GM18508 (cell line): ENCODE measurements around the gene SF3B4.
"Not testable (repeated sequence)": the region's sequence is repeated elsewhere in the genome, so short reads cannot be mapped to it uniquely, and the experiment has no call there.

Experiments used
- ATAC-seq: cut with Tn5 transposase; IDR thresholded peaks from one replicate; pipeline ENCODE4 v1.9.1; 2021; ENCODE audit warnings: moderate number of reproducible peaks; ENCODE audit not compliant: insufficient read depth, unreplicated experiment

Gene SF3B4

GRCh38 chr1:149896575-149896974 lies 31.0 kb downstream of the SF3B4 start:
- no peak for ATAC-seq

- ATAC-seq = no peak
Measured at GRCh38 chr1:149888999-149889289, 38.7 kb downstream of the SF3B4 start.

GRCh38 chr1:149888247-149888998 lies 39.2 kb downstream of the SF3B4 start:
- peak; percentile 12 for ATAC-seq

- ATAC-seq = peak; percentile 29
Measured at GRCh38 chr1:149887456-149888246, 40.0 kb downstream of the SF3B4 start.

GRCh38 chr1:149887196-149887455 lies 40.5 kb downstream of the SF3B4 start:
- not testable (repeated sequence) for ATAC-seq

- ATAC-seq = peak; percentile 49
Measured at GRCh38 chr1:149886396-149887195, 41.0 kb downstream of the SF3B4 start.

GRCh38 chr1:149886121-149886395 lies 41.5 kb downstream of the SF3B4 start:
- not testable (repeated sequence) for ATAC-seq

GRCh38 chr1:149885339-149886120 lies 42.1 kb downstream of the SF3B4 start:
- ATAC-seq = no peak

GRCh38 chr1:149884433-149885338 lies 42.9 kb downstream of the SF3B4 start:
- no peak for ATAC-seq

GRCh38 chr1:149883598-149884247 lies 43.9 kb downstream of the SF3B4 start:
- ATAC-seq = no peak

GRCh38 chr1:149881876-149882275 lies 45.7 kb downstream of the SF3B4 start:
- ATAC-seq = no peak

GRCh38 chr1:149879556-149879955 lies 48.0 kb downstream of the SF3B4 start:
- no peak for ATAC-seq

- ATAC-seq = no peak
Measured at GRCh38 chr1:149877211-149877946, 50.2 kb downstream of the SF3B4 start.
